GM18520 (cell line): ENCODE measurements around the gene TNFSF13B.

ENCODE experiments used
- ATAC-seq: cut with Tn5 transposase; IDR thresholded peaks from one replicate; pipeline ENCODE4 v1.9.1; 2021; ENCODE audit not compliant: unreplicated experiment

The TNFSF13B gene

DNA sequence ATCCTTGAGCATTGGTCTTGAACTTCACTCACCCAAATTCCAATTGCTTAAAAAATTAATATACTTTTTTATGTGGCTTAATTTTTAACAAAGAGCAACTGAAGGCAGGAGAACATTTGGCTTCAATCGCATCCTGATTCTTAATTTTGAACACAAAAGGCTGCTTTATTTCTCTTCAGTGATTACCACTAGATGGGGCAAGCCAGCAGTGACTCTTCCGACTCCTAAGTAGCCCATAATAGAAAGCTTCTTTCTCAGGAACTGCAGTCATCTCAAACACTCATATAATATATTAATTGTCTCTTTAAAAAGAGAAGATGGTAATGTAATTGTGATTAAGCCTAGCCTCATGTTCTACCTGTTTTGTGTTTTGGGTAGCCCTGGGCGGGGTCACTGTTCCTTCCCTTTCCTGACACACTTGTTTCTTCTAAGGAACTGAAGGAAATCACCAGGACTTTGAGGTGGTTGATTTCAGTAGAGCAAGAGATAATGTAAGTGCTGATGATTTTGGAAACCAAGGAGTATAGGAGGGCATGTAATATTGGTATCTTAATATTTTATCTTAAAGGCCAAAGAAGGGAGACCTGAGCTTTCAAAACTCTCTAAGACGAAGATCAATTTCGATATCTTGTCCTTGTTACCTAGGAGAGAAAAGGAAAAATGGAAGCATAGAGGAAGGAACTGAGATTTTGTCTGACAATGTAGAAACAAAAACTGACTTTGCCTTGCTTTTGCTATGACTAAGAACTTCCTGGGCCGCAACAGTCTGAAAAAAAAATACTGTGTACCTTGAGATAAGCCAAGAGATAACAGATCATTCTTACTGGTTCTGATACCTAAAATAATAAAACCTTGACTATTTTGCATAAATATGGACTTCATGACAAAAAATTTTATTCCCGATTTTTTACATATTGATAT lies 73.1 kb downstream of the TNFSF13B start:
- no peak for ATAC-seq

DNA sequence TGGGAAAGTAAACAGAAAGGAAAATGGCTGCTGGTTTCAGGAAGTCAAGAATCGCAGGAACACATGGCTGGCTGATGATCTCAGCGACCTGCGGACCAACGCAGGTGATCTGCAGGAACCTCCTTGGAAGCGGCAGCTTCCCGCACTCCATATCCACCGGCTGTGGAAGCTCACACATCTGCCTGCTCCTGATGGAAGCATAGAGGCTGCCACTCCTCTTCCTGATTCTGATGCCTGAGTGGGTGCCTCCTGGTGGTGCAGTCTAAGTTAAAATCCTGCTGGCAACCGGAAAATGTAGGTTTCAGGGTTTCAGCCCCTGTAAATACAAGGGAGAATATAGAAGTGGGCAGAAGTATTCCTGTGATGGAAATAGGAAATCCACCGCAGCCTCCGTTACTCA lies 75.5 kb downstream of the TNFSF13B start:
- ATAC-seq: no peak

DNA sequence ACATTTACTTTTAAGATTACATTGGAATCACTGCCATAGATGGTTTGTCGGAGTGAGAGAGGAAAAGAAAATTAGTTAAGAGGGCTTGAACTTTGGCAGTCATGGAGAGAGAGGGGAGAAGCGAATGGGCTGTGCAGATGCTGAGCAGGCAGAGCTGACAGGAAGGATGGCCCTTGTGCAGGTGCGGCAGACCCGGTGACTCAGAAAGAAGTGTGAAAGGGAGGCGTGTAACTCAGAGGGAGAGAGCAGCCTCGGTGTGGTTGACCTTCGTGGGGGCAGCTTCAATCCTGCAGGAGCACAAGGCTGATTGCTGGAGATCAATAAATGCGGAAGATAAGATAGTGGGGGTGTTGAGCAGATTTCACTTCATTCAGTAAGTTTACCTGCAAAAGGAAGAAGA lies 76.9 kb downstream of the TNFSF13B start:
- ATAC-seq: no peak

DNA sequence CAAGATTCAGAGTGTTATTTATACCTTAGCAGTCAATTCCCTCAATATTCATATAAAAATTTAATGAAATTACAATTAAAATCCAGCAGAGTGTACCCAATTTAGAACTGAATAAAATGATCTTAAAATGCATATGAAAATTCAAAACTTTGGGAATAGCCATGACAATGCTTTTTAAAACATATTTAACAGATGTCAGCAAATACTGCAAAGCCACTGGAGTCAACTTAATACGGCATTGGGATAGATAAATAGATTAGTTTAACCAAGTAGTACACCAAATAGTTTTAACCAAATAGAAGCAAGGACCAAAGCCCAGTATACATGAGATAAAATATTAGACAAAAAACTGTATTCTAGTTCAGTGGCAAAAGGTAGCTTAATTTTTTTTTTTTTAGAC lies 79.8 kb downstream of the TNFSF13B start:
- ATAC-seq: no peak

DNA sequence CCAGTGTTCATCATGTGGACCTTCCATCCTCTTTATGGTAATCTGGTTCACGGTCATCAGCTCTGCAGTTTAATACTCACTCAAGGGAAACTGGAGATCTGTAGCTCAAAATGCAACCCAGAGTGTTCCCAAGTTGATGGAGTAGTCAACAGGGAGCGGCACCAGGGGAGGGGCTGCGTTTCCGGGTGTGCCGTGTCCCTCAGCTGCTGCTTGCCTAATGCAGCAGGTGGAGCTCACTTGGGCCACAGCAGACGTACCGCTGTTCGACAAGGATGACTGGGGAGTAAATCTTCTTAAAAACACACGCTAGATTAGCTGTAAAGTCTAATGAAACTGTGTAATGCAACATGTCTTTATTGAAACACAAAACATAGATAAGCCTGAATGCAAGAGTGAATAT lies 81.1 kb downstream of the TNFSF13B start:
- ATAC-seq: no peak

DNA sequence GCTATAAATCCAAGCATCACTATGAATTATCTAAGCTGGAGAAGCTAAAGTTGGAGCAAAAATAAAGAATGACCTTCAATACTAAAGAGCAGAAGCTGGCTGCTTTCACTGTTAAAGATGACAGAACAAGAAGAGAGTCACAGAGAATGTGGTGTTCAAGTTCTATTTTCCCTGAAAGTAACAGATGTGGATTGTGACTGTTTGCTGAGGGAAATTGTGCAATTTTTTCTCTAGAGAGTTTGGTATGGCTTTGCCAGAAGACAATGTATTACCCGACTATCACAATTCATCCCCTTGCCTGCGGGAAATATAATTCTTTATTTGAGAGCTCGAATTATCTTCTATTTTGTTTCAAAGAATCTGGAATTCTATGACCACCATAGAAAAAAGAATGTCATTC lies 83.1 kb downstream of the TNFSF13B start:
- no peak for ATAC-seq

DNA sequence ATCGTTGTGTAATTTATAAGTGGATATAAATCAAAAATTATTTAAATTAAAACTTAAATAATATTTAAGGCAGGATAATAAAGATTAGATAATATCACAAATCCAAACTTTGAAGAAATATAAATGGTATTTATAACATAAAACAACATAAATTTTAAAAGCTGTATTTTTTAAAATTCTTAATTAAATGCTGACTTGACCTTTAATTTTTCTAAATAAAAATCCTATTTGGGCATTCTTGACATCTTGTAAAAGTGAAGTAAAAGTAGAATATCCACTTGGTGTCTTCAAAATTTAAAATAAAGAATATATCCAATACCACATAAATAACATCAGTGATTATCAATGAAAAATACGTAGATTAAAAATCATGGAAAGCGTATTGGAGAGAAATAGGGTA lies 87.7 kb downstream of the TNFSF13B start:
- no peak for ATAC-seq
